Measurements from ENCODE around the gene HIPK2.

HIPK2 gene

GRCh38 chr7:139525239-139525638 is 252.6 kb downstream of the HIPK2 start:
- DNase-seq = no peak

GRCh38 chr7:139523968-139524815 is 253.6 kb downstream of the HIPK2 start:
- DNase-seq = no peak

GRCh38 chr7:139523199-139523941 is 254.4 kb downstream of the HIPK2 start, which contains the start of gene CLEC2L:
Gene CLEC2L, plus strand, starts transcription at chr7:139523685. Its CDS starts 243 bp downstream, at chr7:139523928.
- DNase-seq = no peak

- no peak for DNase-seq
Observed at GRCh38 chr7:139522830-139523198, 255.0 kb downstream of the HIPK2 start.

- no peak for DNase-seq
Observed at GRCh38 chr7:139521439-139521838, 256.4 kb downstream of the HIPK2 start.

- DNase-seq = no peak
Observed at GRCh38 chr7:139515266-139515665, 262.5 kb downstream of the HIPK2 start.

Measured in kidney glomerular epithelial cell (primary cell).